Fibroblast of lung (primary cell): ENCODE results near the gene TWIST2. TPM values are rescaled to one million over a fixed set of nuclear protein-coding genes. Genes with fewer than 3 reads are reported as not detected.
A peak's percentile ranks its signal among the peaks of the same experiment; 100 is the strongest.

Source experiments
- DNase-seq, 2 donors: peaks; one replicate each; pipeline versions ENCODE4 v3.0.0 to v3.0.0-alpha.2; 2010; ENCODE audit warnings: low read depth in 2 of 2
- H2AFZ ChIP-seq: 2 replicates; pipeline ENCODE4 v1.5.1; 2012; ENCODE audit warnings: low read length, control low read depth, inconsistent platforms
- H3K27ac ChIP-seq: 2 replicates; pipeline ENCODE4 v1.5.1; 2011; ENCODE audit warnings: low read length, control low read depth; ENCODE audit not compliant: insufficient read depth
- H3K27me3 ChIP-seq: 2 replicates; pipeline ENCODE4 v1.5.1; 2011; ENCODE audit warnings: mild to moderate bottlenecking, low read length; ENCODE audit not compliant: control insufficient read depth, insufficient read depth
- H3K36me3 ChIP-seq: 2 replicates; pipeline ENCODE4 v1.5.1; 2011; ENCODE audit warnings: low read length; ENCODE audit not compliant: control insufficient read depth, insufficient read depth
- H3K4me1 ChIP-seq: 2 replicates; pipeline ENCODE4 v1.5.1; 2011; ENCODE audit warnings: low read length; ENCODE audit not compliant: control insufficient read depth, insufficient read depth; ENCODE audit errors: extremely low read depth
- H3K4me2 ChIP-seq: 2 replicates; pipeline ENCODE4 v1.5.1; 2011; ENCODE audit warnings: low read length, control low read depth; ENCODE audit not compliant: insufficient read depth; ENCODE audit errors: extremely low read depth
- H3K4me3 ChIP-seq, 4 experiments: fragments of 200-600 bp in 1 of 4; sonication (generic) in 1 of 4; replicated peaks in 1 of 4; 2 replicates each; pipeline ENCODE4 v1.5.1; 2011 to 2016; ENCODE audit warnings: low read length in 4 of 4, low read depth in 3 of 4, mild to moderate bottlenecking in 3 of 4, control low read depth in 2 of 4, inconsistent platforms in 1 of 4, mixed read lengths in 1 of 4; ENCODE audit not compliant: insufficient read depth in 1 of 4; ENCODE audit errors: control extremely low read depth in 1 of 4
- H3K79me2 ChIP-seq: 2 replicates; pipeline ENCODE4 v1.5.1; 2012; ENCODE audit warnings: mild to moderate bottlenecking, low read length, inconsistent platforms; ENCODE audit not compliant: control insufficient read depth, insufficient read depth
- H3K9ac ChIP-seq: 2 replicates; pipeline ENCODE4 v1.5.1; 2011; ENCODE audit warnings: mild to moderate bottlenecking, low read length, control low read depth; ENCODE audit not compliant: insufficient read depth
- H3K9me3 ChIP-seq: 2 replicates; pipeline ENCODE4 v1.5.1; 2012; ENCODE audit warnings: low read depth, low read length; ENCODE audit not compliant: control insufficient read depth, insufficient read depth
- H4K20me1 ChIP-seq: 2 replicates; pipeline ENCODE4 v1.5.1; 2011; ENCODE audit warnings: low read length; ENCODE audit not compliant: control insufficient read depth, insufficient read depth; ENCODE audit errors: extremely low read depth
- EZH2 ChIP-seq: IDR thresholded peaks from 2 replicates; pipeline ENCODE4 v1.5.1; 2012; ENCODE audit warnings: low read length, control low read depth, mild to moderate bottlenecking; ENCODE audit errors: missing control alignments
- polyA plus RNA-seq, 2 donors: library from polyadenylated mRNA; depleted of rRNA in 1 of 2; stranded (reverse) in 1 of 2; unstranded in 1 of 2; fragments of >200 nt; gene quantifications; 2 replicates each; pipeline ENCODE4 v1.2.1, GENCODE V29; 2011 to 2012; ENCODE audit warnings: missing spikeins in 1 of 2
- total RNA-seq: library from RNA; depleted of rRNA; stranded (reverse); fragments of >200 nt; gene quantifications from 2 replicates; pipeline ENCODE4 v1.2.1, GENCODE V29; 2014
- TF ChIP-seq, protein P1 (sequence below), 2 donors: IDR thresholded peaks in 1 of 2; conservative IDR thresholded peaks in 1 of 2; 1 replicate in 1 of 2; 2 replicates in 1 of 2; pipeline ENCODE4 v1.5.1; 2011 to 2012; ENCODE audit warnings: low read length in 2 of 2, control low read depth in 1 of 2, inconsistent platforms in 1 of 2, low read depth in 1 of 2, mild to moderate bottlenecking in 1 of 2

TWIST2 gene
- total and polyA plus RNA-seq, 2 donors (not counting 1 experiment from before 2014, with no cell fraction given), result 85.2 to 118 TPM

- Histone ChIP-seq H4K20me1 (no peaks in the 10 kb centered on the region), H3K4me1 (peaks cover 5% of the 10 kb centered on the region), H3K4me3 (no peak overlapping the region), H3K4me2 (no peak overlapping the region), H3K9me3 (no peaks in the 10 kb centered on the region), H3K27me3 (no peaks in the 10 kb centered on the region), H3K79me2 (no peaks in the 10 kb centered on the region), H3K27ac (no peak overlapping the region), H3K36me3 (no peaks in the 10 kb centered on the region), H2AFZ (no peak overlapping the region), H3K9ac (no peak overlapping the region)
- TF ChIP-seq, protein P1, sequence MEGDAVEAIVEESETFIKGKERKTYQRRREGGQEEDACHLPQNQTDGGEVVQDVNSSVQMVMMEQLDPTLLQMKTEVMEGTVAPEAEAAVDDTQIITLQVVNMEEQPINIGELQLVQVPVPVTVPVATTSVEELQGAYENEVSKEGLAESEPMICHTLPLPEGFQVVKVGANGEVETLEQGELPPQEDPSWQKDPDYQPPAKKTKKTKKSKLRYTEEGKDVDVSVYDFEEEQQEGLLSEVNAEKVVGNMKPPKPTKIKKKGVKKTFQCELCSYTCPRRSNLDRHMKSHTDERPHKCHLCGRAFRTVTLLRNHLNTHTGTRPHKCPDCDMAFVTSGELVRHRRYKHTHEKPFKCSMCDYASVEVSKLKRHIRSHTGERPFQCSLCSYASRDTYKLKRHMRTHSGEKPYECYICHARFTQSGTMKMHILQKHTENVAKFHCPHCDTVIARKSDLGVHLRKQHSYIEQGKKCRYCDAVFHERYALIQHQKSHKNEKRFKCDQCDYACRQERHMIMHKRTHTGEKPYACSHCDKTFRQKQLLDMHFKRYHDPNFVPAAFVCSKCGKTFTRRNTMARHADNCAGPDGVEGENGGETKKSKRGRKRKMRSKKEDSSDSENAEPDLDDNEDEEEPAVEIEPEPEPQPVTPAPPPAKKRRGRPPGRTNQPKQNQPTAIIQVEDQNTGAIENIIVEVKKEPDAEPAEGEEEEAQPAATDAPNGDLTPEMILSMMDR (conservative IDR thresholded peaks at IDR 0.05 in 1 of 2, IDR thresholded peaks at IDR 0.05 in 1 of 2; ENCODE audit: low read depth in 1 of 2, low read length in 2 of 2), result no peak
- no peak for TF ChIP-seq EZH2
- DNase-seq, result no peak
These were observed 80.0 kb downstream of the TWIST2 start for GRCh38 chr2:238927746-238928519.

DNA sequence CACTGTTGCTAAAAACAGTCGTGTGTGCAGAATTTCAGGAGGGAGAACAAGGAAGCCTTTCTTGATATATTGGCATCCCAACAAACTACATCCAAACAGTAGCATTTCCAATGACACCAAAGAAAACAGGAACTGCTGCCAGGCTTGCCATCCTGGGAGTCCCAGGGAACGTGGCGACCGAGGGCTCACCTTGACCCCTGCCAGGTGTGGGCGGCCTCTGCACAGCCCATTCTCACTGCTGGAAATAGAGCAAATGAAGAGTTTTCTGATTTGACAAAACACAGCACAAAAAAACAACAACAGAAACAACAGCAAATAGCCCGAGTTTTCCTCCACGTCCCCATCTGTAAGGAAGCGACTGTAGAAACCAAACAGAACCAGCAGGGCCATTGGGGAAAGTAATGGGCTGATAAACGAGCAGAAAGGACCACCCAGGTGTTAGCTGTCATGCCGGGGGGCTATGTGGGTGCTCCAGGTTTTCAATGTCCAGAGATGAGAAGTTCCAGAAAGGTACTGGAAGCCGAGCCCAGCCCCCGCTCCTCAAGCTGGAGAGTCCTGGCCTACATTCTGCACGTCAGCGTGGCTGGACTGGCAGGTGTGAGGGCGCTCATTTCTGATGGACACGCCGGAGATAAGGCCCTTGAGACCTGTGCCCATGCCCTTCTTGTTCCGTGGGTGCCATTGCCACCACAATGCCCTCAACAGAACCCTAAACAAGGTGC, 80.8 kb downstream of the TWIST2 start:
- H3K36me3 ChIP-seq, result no peaks in the 10 kb centered on the region
- no peaks in the 10 kb centered on the region for H3K9me3 ChIP-seq
- H3K27ac ChIP-seq, result no peak overlapping the region
- peaks cover 5% of the 10 kb centered on the region for H3K4me1 ChIP-seq
- no peaks in the 10 kb centered on the region for H3K27me3 ChIP-seq
- no peaks in the 10 kb centered on the region for H3K79me2 ChIP-seq
- no peak overlapping the region for H3K4me3 ChIP-seq
- DNase-seq, result no peak
- H4K20me1 ChIP-seq, result no peaks in the 10 kb centered on the region
- no peak overlapping the region for H2AFZ ChIP-seq
- no peak overlapping the region for H3K9ac ChIP-seq
- TF ChIP-seq, protein P1 (conservative IDR thresholded peaks at IDR 0.05 in 1 of 2, IDR thresholded peaks at IDR 0.05 in 1 of 2; ENCODE audit: low read depth in 1 of 2, low read length in 2 of 2), result no peak
- no peak for TF ChIP-seq EZH2
- H3K4me2 ChIP-seq, result no peak overlapping the region

GRCh38 chr2:238929242-238930081, 81.6 kb downstream of the TWIST2 start:
- DNase-seq, result peak; percentile 62 to 67
- Histone ChIP-seq H3K27me3 (no peaks in the 10 kb centered on the region), H3K4me2 (peak overlapping the region; percentile 9), H3K9ac (no peak overlapping the region), H2AFZ (peak overlapping the region; percentile 22), H3K27ac (no peak overlapping the region), H3K4me3 (no peak overlapping the region), H4K20me1 (no peaks in the 10 kb centered on the region), H3K4me1 (peaks cover 5% of the 10 kb centered on the region), H3K79me2 (no peaks in the 10 kb centered on the region), H3K36me3 (no peaks in the 10 kb centered on the region), H3K9me3 (no peaks in the 10 kb centered on the region)
- TF ChIP-seq, protein P1 (conservative IDR thresholded peaks at IDR 0.05 in 1 of 2, IDR thresholded peaks at IDR 0.05 in 1 of 2; ENCODE audit: low read depth in 1 of 2, low read length in 2 of 2), result no peak
- TF ChIP-seq EZH2, result no peak
